Subcutaneous abdominal adipose tissue (tissue), 5 donors: ENCODE measurements around the gene TMEM114.

Source experiments
- H3K27ac ChIP-seq: one replicate; pipeline ENCODE4 v1.7.0; 2013; ENCODE audit warnings: low read depth, mild to moderate bottlenecking, inconsistent platforms, low read length, moderate library complexity
- H3K27me3 ChIP-seq, 5 donors: one replicate each; pipeline ENCODE4 v1.7.0; 2013; ENCODE audit warnings: low read length in 5 of 5, inconsistent platforms in 1 of 5; ENCODE audit not compliant: control insufficient read depth in 5 of 5, insufficient read depth in 4 of 5
- H3K36me3 ChIP-seq, 5 donors: one replicate each; pipeline ENCODE4 v1.7.0; 2013; ENCODE audit warnings: low read length in 5 of 5; ENCODE audit not compliant: control insufficient read depth in 5 of 5, insufficient read depth in 5 of 5
- H3K4me1 ChIP-seq, 5 donors: one replicate each; pipeline ENCODE4 v1.7.0; 2013; ENCODE audit warnings: low read length in 5 of 5, mild to moderate bottlenecking in 3 of 5, moderate library complexity in 1 of 5; ENCODE audit not compliant: control insufficient read depth in 5 of 5, insufficient read depth in 5 of 5
- H3K4me3 ChIP-seq, 5 donors: one replicate each; pipeline ENCODE4 v1.7.0; 2013; ENCODE audit warnings: low read length in 5 of 5, low read depth in 1 of 5
- H3K9ac ChIP-seq, 5 donors: one replicate each; pipeline ENCODE4 v1.7.0; 2013; ENCODE audit warnings: low read length in 5 of 5, mild to moderate bottlenecking in 4 of 5, moderate library complexity in 3 of 5
- H3K9me3 ChIP-seq, 5 donors: one replicate each; pipeline ENCODE4 v1.7.0; 2013; ENCODE audit warnings: low read length in 5 of 5; ENCODE audit not compliant: control insufficient read depth in 5 of 5
- donor health status: healthy.
- donor health status: healthy.
- donor health status: healthy.
- donor health status: healthy.
- donor health status: healthy.

TMEM114 gene

GRCh38 chr16:8551388-8552332 is 38.7 kb downstream of the TMEM114 start:
- no peaks in the 10 kb centered on the region for H3K36me3 ChIP-seq
- no peaks in the 10 kb centered on the region for H3K9me3 ChIP-seq
- H3K9ac ChIP-seq, result no peak overlapping the region
- H3K27ac ChIP-seq, result no peak overlapping the region
- no peaks in the 10 kb centered on the region for H3K4me1 ChIP-seq
- no peak overlapping the region for H3K4me3 ChIP-seq
- H3K27me3 ChIP-seq, result peaks cover 3 to 32% (median 12%) of the 10 kb centered on the region in 5 donors

GRCh38 chr16:8550728-8551387 is 39.5 kb downstream of the TMEM114 start:
- H3K4me1 ChIP-seq, result no peaks in the 10 kb centered on the region
- no peak overlapping the region for H3K9ac ChIP-seq

GRCh38 chr16:8549843-8550412 is 40.4 kb downstream of the TMEM114 start:
- H3K9me3 ChIP-seq, result no peaks in the 10 kb centered on the region
- peaks cover 0 to 23% (median 6%) of the 10 kb centered on the region in 5 donors for H3K27me3 ChIP-seq
- H3K4me1 ChIP-seq, result no peaks in the 10 kb centered on the region

More at GRCh38 chr16:8550728-8551387, 39.5 kb downstream of the TMEM114 start:
- no peaks in the 10 kb centered on the region for H3K9me3 ChIP-seq
- H3K4me3 ChIP-seq, result no peak overlapping the region
- H3K36me3 ChIP-seq, result no peaks in the 10 kb centered on the region
- no peak overlapping the region for H3K27ac ChIP-seq
- H3K27me3 ChIP-seq, result peaks cover 3 to 31% (median 12%) of the 10 kb centered on the region in 5 donors

GRCh38 chr16:8548166-8548565 is 42.1 kb downstream of the TMEM114 start:
- Histone ChIP-seq H3K4me1 (no peaks in the 10 kb centered on the region), H3K9me3 (no peaks in the 10 kb centered on the region), H3K9ac (no peak overlapping the region), H3K4me3 (no peak overlapping the region), H3K27ac (no peak overlapping the region), H3K27me3 (peaks cover 0 to 15% (median 2%) of the 10 kb centered on the region in 5 donors), H3K36me3 (no peaks in the 10 kb centered on the region)

More at GRCh38 chr16:8549843-8550412, 40.4 kb downstream of the TMEM114 start:
- Histone ChIP-seq H3K36me3 (no peaks in the 10 kb centered on the region), H3K27ac (no peak overlapping the region), H3K4me3 (no peak overlapping the region), H3K9ac (no peak overlapping the region)

GRCh38 chr16:8547762-8548161 is 42.5 kb downstream of the TMEM114 start:
- Histone ChIP-seq H3K9me3 (no peaks in the 10 kb centered on the region), H3K27ac (no peak overlapping the region), H3K4me3 (no peak overlapping the region), H3K4me1 (no peaks in the 10 kb centered on the region), H3K36me3 (no peaks in the 10 kb centered on the region), H3K9ac (no peak overlapping the region), H3K27me3 (peaks cover 0 to 13% (median 2%) of the 10 kb centered on the region in 5 donors)

- Histone ChIP-seq H3K27ac (no peak overlapping the region), H3K27me3 (peaks cover 0 to 7% (median 2%) of the 10 kb centered on the region in 5 donors), H3K4me3 (no peak overlapping the region), H3K36me3 (no peaks in the 10 kb centered on the region), H3K4me1 (no peaks in the 10 kb centered on the region), H3K9ac (no peak overlapping the region), H3K9me3 (no peaks in the 10 kb centered on the region)
Observed at GRCh38 chr16:8544406-8544805, 45.9 kb downstream of the TMEM114 start.

- H3K4me3 ChIP-seq, result no peak overlapping the region
- H3K27ac ChIP-seq, result no peak overlapping the region
- H3K4me1 ChIP-seq, result no peaks in the 10 kb centered on the region
- no peaks in the 10 kb centered on the region for H3K9me3 ChIP-seq
- H3K36me3 ChIP-seq, result no peaks in the 10 kb centered on the region
- peaks cover 0 to 7% (median 2%) of the 10 kb centered on the region in 5 donors for H3K27me3 ChIP-seq
- H3K9ac ChIP-seq, result no peak overlapping the region
Observed at GRCh38 chr16:8543258-8543657, 47.1 kb downstream of the TMEM114 start.

GRCh38 chr16:8542393-8542792 is 47.9 kb downstream of the TMEM114 start:
- Histone ChIP-seq H3K9ac (no peak overlapping the region), H3K27ac (no peak overlapping the region), H3K36me3 (no peaks in the 10 kb centered on the region), H3K9me3 (no peaks in the 10 kb centered on the region), H3K4me3 (no peak overlapping the region), H3K27me3 (peaks cover 0 to 6% (median 0%) of the 10 kb centered on the region in 5 donors), H3K4me1 (no peaks in the 10 kb centered on the region)

GRCh38 chr16:8541868-8542267 is 48.4 kb downstream of the TMEM114 start:
- Histone ChIP-seq H3K9ac (no peak overlapping the region), H3K36me3 (no peaks in the 10 kb centered on the region), H3K27ac (no peak overlapping the region), H3K27me3 (peaks cover 0 to 4% (median 2%) of the 10 kb centered on the region in 5 donors), H3K9me3 (no peaks in the 10 kb centered on the region), H3K4me1 (no peaks in the 10 kb centered on the region), H3K4me3 (no peak overlapping the region)
